ENCODE results near the gene COIL.

Gene COIL

DNA sequence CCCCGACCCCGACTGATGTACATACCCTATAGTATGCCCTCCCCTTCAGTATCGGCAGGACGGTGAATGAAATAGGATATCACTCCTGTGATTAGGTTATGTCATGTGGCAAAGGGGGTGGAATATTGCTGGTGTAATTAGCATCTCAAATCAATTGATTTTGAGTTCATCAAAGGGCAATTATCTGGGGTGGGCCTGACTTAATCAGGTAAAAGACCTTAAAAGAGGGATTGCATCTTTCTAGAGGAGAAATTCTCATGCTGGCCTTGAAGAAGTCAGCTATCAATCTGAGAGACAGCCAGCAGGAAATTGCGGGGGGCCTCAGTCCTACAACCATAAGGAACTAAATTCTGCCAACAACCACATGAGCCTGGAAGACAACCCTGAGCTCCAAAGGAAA, 57.3 kb downstream of the COIL start:
- DNase-seq = no peak

GRCh38 chr17:56902348-56902747, 58.5 kb downstream of the COIL start:
- DNase-seq = no peak

DNA sequence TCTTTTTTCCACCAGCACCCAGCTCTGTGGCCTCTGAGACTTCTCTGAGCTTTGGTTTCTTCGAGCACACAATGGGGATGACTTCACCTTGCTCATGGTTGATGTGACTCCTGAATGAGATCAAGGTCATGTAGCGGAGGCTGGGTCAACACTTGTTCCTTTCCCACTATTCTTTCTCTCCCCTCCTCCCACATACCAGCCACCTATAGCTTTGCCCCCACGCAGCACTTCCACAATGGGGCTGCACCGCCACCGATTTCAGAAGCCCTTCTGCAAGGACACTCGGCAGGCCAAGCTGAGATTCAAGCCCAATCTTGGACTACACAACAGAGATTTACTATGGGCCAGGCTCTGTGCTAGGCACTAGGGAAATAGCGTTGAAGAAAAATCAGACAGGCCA, 61.4 kb downstream of the COIL start:
- DNase-seq = no peak

DNA sequence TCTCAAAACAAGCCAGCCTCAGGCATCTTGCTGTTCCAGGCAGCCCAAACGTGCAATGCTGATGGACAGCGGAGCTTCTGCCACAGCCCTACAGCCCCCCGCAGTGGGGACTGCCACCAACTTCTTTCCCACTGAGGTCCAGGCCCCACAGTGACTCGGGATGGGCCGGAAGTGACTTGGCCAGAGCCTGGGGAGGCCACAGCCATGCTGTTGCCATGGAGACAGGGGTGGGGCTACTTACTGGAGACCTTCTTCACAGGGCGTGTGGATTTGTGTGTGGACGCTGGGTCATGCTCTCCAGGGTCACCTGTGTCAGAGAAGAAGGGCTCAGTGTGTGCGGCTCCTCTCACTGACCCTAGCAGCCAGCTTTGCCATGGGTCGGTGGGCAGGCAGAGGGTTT, 62.0 kb downstream of the COIL start:
- DNase-seq = no peak

GRCh38 chr17:56897646-56898424, 63.0 kb downstream of the COIL start:
- DNase-seq = no peak

DNA sequence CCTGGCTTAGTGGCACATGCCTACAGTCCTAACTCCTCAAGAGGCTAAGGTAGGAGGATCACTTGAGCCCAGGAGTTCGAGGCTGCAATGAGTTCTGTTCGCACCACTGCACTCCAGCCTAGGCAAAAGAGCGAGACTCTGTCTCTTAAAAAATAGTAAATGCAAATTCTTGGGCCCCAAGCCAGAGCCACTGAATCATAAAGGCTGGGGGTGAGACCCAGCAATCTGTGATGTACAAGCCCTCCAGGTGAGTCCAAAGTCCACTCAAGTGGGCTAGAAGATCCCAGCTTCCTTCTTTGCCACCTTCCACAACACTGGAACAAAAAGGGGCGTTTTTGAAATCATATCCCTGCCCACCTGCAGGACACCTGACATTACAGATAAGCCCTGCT, 63.9 kb downstream of the COIL start:
- no peak for DNase-seq

GRCh38 chr17:56896217-56896967, 64.5 kb downstream of the COIL start:
- DNase-seq = no peak

GRCh38 chr17:56894859-56895455, 65.9 kb downstream of the COIL start:
- DNase-seq = no peak

- peak; percentile 14 to 45 for DNase-seq
Observed at GRCh38 chr17:56893503-56893902, 67.3 kb downstream of the COIL start.

DNA sequence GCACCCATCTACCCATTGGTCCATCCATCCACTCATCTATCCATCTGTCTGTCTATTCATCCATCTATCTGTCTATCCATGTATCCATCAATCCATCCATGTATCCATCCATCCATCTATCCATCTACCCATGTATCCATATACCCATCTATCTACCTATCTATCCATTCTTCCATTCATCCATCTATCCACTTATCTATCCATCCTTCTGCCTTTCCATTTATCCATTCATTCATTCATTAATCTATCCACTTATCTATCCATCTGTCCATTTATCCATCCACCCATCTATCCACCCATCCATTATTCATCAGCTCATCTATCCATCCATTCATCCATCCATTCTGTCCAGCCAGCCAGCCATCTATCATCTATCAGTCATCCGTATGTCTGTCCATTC, 68.5 kb downstream of the COIL start:
- no peak for DNase-seq

DNA sequence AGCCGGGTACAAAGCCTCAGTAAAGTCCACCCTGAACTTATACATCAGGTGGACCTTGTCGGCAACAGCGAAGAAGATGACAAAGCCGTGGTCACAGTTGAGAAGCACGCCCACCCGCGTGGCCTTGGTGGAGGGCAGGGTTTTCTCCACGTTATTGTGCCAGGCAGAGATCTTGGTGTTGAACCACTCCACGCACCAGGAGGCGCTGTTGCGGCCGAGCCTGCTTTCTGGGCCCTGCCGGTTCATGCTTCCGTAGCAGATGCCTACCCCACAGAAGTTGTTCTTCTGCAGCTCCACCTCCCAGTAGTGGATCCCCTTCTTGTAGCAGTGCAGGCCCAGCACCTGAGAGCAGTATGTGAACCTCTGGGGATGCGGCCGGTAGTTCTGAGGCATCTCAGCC, 69.1 kb downstream of the COIL start:
- DNase-seq = no peak

DNA sequence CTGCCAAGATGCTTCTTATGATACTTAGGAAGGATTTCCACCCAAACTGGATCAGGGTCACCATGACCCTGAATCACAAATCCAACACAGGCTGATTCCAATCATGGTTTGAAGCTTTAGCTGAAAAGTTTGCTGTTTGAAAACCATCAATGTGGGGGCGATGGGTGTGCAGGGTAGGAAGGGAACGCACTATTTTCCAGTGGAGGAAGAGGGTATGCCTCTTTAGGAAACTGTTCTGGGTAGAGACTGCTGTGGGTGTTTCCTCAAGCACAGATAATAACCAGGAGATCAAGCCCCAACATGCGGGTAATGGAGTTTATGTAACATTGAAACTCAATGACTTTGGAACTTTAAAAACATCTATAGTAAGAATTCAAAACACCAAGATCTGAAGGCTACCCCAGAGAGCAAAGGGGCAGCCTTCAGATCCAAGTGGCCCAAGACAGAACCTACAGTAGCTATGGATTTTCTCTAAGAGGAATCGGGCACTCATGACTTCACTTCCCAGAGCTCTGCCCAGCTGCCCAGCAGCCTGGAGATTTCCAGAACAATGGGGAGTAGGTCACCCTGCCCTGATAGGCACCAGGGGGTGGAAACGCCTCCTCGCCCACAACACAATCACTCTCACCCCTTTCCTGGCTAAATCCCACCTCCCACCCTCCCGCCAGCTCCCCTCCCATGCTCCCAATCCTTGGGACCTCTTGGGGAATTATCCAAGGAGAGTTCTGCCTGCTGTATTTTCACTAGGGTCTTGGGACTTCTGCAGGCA, 69.8 kb downstream of the COIL start:
- DNase-seq = no peak

DNA sequence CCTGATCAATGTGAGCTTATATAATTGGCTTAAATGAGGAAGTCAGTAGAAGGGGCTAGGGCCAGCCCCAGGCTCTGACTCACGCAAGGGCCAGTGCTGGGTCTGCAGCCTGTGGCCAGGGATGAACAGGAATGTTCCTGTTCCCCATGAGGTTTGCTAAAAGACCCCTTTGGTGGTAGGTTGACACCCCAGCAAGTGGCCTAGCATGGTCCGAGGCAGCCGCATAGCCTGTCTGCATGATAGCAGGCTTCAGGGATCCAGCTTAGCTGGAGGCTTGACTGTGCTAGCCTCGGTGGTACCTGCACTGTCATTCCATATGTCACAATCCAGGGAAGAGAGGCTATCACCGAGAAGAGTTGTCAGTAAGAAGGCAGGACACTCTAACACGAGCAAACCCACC, 70.5 kb downstream of the COIL start:
- DNase-seq = no peak
